OCI-LY1 (cell line): ENCODE results near the gene STRADB.

Experiments
- H2AFZ ChIP-seq: fragments of 200-600 bp; sonication (generic), shearing (Covaris generic); 2 replicates; pipeline ENCODE4 v1.6.0; 2014; ENCODE audit warnings: antibody characterized with exemption, mild to moderate bottlenecking, low read length
- H3F3A ChIP-seq: fragments of 200-600 bp; sonication (generic), shearing (Covaris generic); 2 replicates; pipeline ENCODE4 v1.6.0; 2014; ENCODE audit warnings: mild to moderate bottlenecking, antibody characterized with exemption, low read length, moderate library complexity; ENCODE audit not compliant: insufficient read depth
- H3K27ac ChIP-seq: fragments of 200-600 bp; sonication (generic); 2 replicates; pipeline ENCODE4 v1.5.1; 2014; ENCODE audit warnings: low read length, mixed run types, mild to moderate bottlenecking, low read depth; ENCODE audit not compliant: poor library complexity, severe bottlenecking
- H3K27me3 ChIP-seq: fragments of 200-600 bp; sonication (generic); 2 replicates; pipeline ENCODE4 v1.6.0; 2014; ENCODE audit warnings: antibody characterized with exemption, mild to moderate bottlenecking, low read length, moderate library complexity; ENCODE audit not compliant: insufficient read depth
- H3K36me3 ChIP-seq: fragments of 200-600 bp; sonication (generic); 2 replicates; pipeline ENCODE4 v1.6.1; 2014; ENCODE audit warnings: mild to moderate bottlenecking, antibody characterized with exemption, low read length, moderate library complexity, mixed read lengths; ENCODE audit not compliant: insufficient read depth
- H3K4me1 ChIP-seq: fragments of 200-600 bp; sonication (generic); 2 replicates; pipeline ENCODE4 v1.5.1; 2014; ENCODE audit warnings: mild to moderate bottlenecking, low read length, moderate library complexity; ENCODE audit not compliant: insufficient read depth, severe bottlenecking
- H3K4me2 ChIP-seq: fragments of 200-600 bp; sonication (generic), shearing (Covaris generic); 2 replicates; pipeline ENCODE4 v1.6.1; 2014; ENCODE audit warnings: low read length
- H3K4me3 ChIP-seq: fragments of 200-600 bp; sonication (generic); 2 replicates; pipeline ENCODE4 v1.5.1; 2014; ENCODE audit warnings: low read length, low read depth, mild to moderate bottlenecking, mixed read lengths; ENCODE audit not compliant: poor library complexity, severe bottlenecking
- H3K79me2 ChIP-seq: fragments of 200-600 bp; shearing (Covaris generic); 2 replicates; pipeline ENCODE4 v1.6.1; 2016; ENCODE audit warnings: mixed run types, low read length, mixed read lengths; ENCODE audit not compliant: insufficient read depth
- H3K9ac ChIP-seq: fragments of 200-600 bp; sonication (generic), shearing (Covaris generic); 2 replicates; pipeline ENCODE4 v1.6.1; 2014; ENCODE audit warnings: mild to moderate bottlenecking, low read length, mixed read lengths
- H3K9me2 ChIP-seq: fragments of 200-600 bp; sonication (generic), shearing (Covaris generic); 2 replicates; pipeline ENCODE4 v1.6.1; 2014; ENCODE audit warnings: low read depth, mild to moderate bottlenecking, low read length, mixed read lengths
- H3K9me3 ChIP-seq: fragments of 200-600 bp; shearing (Covaris generic); 2 replicates; pipeline ENCODE4 v1.6.1; 2014; ENCODE audit warnings: low read length, mixed read lengths
- H4K20me1 ChIP-seq: fragments of 200-600 bp; sonication (generic), shearing (Covaris generic); 2 replicates; pipeline ENCODE4 v1.6.0; 2016; ENCODE audit warnings: mild to moderate bottlenecking, low read length; ENCODE audit not compliant: insufficient read depth
- EZH2 ChIP-seq: fragments of 200-600 bp; sonication (generic), shearing (Covaris generic); IDR thresholded peaks from 2 replicates; pipeline ENCODE4 v1.8.0; 2017; ENCODE audit warnings: borderline replicate concordance, mixed run types, mild to moderate bottlenecking, antibody characterized with exemption, low read length, moderate library complexity, mixed read lengths
- TF ChIP-seq, protein P1 (sequence below): fragments of 200-600 bp; sonication (generic), shearing (Covaris generic); IDR thresholded peaks from 2 replicates; pipeline ENCODE4 v1.5.1; 2017; ENCODE audit warnings: mild to moderate bottlenecking, antibody characterized with exemption, low read length, moderate library complexity, mixed read lengths

The STRADB gene

DNA sequence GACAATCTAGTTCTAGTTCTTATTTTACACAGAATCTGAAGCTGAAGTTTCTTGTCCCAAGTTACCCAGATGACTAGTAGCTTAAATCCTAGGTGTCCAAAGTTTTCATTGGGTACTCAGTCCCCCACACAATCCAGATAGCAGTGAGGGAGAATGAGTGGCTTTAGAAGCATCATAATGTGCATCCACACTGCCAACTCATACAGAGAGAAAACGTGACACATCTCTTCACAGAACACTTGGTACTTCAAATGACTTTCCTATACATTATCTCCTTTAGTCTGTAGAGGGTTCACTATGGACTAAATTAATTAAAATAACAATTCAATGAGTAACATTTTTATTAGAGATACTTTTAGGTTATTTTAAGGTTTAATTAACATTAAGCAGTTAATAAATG is 45.2 kb downstream of the STRADB start:
- no peak for TF ChIP-seq EZH2
- TF ChIP-seq, protein P1, sequence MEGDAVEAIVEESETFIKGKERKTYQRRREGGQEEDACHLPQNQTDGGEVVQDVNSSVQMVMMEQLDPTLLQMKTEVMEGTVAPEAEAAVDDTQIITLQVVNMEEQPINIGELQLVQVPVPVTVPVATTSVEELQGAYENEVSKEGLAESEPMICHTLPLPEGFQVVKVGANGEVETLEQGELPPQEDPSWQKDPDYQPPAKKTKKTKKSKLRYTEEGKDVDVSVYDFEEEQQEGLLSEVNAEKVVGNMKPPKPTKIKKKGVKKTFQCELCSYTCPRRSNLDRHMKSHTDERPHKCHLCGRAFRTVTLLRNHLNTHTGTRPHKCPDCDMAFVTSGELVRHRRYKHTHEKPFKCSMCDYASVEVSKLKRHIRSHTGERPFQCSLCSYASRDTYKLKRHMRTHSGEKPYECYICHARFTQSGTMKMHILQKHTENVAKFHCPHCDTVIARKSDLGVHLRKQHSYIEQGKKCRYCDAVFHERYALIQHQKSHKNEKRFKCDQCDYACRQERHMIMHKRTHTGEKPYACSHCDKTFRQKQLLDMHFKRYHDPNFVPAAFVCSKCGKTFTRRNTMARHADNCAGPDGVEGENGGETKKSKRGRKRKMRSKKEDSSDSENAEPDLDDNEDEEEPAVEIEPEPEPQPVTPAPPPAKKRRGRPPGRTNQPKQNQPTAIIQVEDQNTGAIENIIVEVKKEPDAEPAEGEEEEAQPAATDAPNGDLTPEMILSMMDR = no peak
- Histone ChIP-seq H3K27me3 (no peaks in the 10 kb centered on the region), H3K4me2 (no peak overlapping the region), H3K9me3 (no peaks in the 10 kb centered on the region), H3K79me2 (no peaks in the 10 kb centered on the region), H3K9ac (no peak overlapping the region), H3K36me3 (no peaks in the 10 kb centered on the region), H2AFZ (no peak overlapping the region), H3K9me2 (no peaks in the 10 kb centered on the region), H3K4me3 (no peak overlapping the region), H3K27ac (no peak overlapping the region), H4K20me1 (no peaks in the 10 kb centered on the region), H3K4me1 (no peaks in the 10 kb centered on the region), H3F3A (no peaks in the 10 kb centered on the region)

DNA sequence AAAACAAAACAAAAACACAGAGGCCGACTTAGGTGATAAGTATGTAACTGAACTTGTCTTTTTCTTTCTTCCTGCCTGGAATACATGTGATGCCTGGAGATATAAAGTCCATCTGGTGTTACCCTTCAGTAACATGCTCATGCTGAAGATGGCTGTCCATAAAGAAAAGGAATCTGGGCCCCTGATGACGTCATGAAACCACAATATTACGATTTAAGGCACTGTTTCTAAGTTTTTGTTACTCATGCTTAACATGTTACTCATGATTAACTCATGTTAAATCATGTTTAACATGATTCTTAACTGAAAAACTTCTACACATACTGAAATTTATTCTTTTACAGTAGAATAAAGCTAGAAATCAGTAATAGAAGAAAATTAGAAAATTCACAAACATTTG is 49.0 kb downstream of the STRADB start:
- Histone ChIP-seq H4K20me1 (no peaks in the 10 kb centered on the region), H3F3A (no peaks in the 10 kb centered on the region), H3K79me2 (no peaks in the 10 kb centered on the region), H3K4me3 (no peak overlapping the region), H3K36me3 (no peaks in the 10 kb centered on the region), H3K27ac (no peak overlapping the region), H3K27me3 (no peaks in the 10 kb centered on the region), H2AFZ (no peak overlapping the region), H3K9ac (no peak overlapping the region), H3K4me1 (no peaks in the 10 kb centered on the region), H3K9me3 (peaks cover 3% of the 10 kb centered on the region; the same call in 1 of the 2 replicates), H3K4me2 (no peak overlapping the region), H3K9me2 (no peaks in the 10 kb centered on the region)
- TF ChIP-seq, protein P1 = no peak
- no peak for TF ChIP-seq EZH2

DNA sequence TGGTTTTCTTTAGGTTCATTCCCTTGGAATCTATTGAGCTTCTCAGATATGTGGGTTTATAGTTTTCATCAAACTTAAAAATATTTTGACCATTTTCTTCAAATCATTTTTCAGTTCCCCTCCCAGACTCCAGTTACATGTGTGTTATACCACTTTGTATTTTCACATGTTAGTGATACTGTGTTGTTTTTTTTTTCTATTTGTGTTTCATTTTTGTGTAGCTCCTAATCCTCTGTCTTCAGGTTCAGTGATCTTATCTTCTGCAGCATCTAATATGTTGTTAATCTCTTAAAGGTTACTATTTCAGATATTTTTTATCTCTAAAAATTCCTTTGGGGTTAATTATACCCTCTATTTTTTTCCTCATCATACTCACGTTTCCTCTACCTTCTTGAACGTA is 51.2 kb downstream of the STRADB start:
- Histone ChIP-seq H2AFZ (no peak overlapping the region), H3K36me3 (no peaks in the 10 kb centered on the region), H3K27me3 (no peaks in the 10 kb centered on the region), H3K4me2 (no peak overlapping the region), H3K9me3 (peaks cover 3% of the 10 kb centered on the region; the same call in 1 of the 2 replicates), H3K27ac (no peak overlapping the region), H3K4me1 (no peaks in the 10 kb centered on the region), H3F3A (no peaks in the 10 kb centered on the region), H3K9me2 (no peaks in the 10 kb centered on the region), H4K20me1 (no peaks in the 10 kb centered on the region), H3K79me2 (no peaks in the 10 kb centered on the region), H3K4me3 (no peak overlapping the region), H3K9ac (no peak overlapping the region)
- TF ChIP-seq, protein P1 = no peak
- no peak for TF ChIP-seq EZH2
